Ishikawa (cell line): ENCODE measurements around the gene FOXI1.

Experiments used
- CEBPB ChIP-seq: IDR thresholded peaks from 2 replicates; pipeline ENCODE4 v1.6.1; 2012
- CREB1 ChIP-seq: IDR thresholded peaks from 2 replicates; pipeline ENCODE4 v1.6.1; 2012; ENCODE audit warnings: low read depth
- EGR1 ChIP-seq: IDR thresholded peaks from 2 replicates; pipeline ENCODE4 v1.6.1; 2012
- EP300 ChIP-seq: IDR thresholded peaks from 2 replicates; pipeline ENCODE4 v1.6.1; 2012; ENCODE audit warnings: borderline replicate concordance
- FOXM1 ChIP-seq: IDR thresholded peaks from 2 replicates; pipeline ENCODE4 v1.6.1; 2012; ENCODE audit warnings: low read depth, borderline replicate concordance
- NFIC ChIP-seq: IDR thresholded peaks from 2 replicates; pipeline ENCODE4 v1.6.1; 2012
- RAD21 ChIP-seq: IDR thresholded peaks from 2 replicates; pipeline ENCODE4 v1.6.1; 2012; ENCODE audit warnings: low read depth
- TAF1 ChIP-seq: IDR thresholded peaks from 2 replicates; pipeline ENCODE4 v1.6.1; 2012; ENCODE audit warnings: low read depth, mild to moderate bottlenecking
- TCF12 ChIP-seq: IDR thresholded peaks from 2 replicates; pipeline ENCODE4 v1.6.1; 2012; ENCODE audit warnings: low read depth
- TEAD4 ChIP-seq: IDR thresholded peaks from 2 replicates; pipeline ENCODE4 v1.6.1; 2012
- YY1 ChIP-seq: IDR thresholded peaks from 2 replicates; pipeline ENCODE4 v1.6.1; 2012; ENCODE audit warnings: low read depth
- ZBTB7A ChIP-seq: IDR thresholded peaks from 2 replicates; pipeline ENCODE4 v1.6.1; 2012; ENCODE audit warnings: low read depth
- TF ChIP-seq, protein P1 (sequence below): IDR thresholded peaks from 2 replicates; pipeline ENCODE4 v1.6.1; 2012
- TF ChIP-seq, protein P2 (sequence below): IDR thresholded peaks from 2 replicates; pipeline ENCODE4 v1.6.1; 2012; ENCODE audit warnings: low read depth, mild to moderate bottlenecking
- TF ChIP-seq, protein P3 (sequence below): IDR thresholded peaks from 2 replicates; pipeline ENCODE4 v1.6.1; 2012

Gene FOXI1

DNA sequence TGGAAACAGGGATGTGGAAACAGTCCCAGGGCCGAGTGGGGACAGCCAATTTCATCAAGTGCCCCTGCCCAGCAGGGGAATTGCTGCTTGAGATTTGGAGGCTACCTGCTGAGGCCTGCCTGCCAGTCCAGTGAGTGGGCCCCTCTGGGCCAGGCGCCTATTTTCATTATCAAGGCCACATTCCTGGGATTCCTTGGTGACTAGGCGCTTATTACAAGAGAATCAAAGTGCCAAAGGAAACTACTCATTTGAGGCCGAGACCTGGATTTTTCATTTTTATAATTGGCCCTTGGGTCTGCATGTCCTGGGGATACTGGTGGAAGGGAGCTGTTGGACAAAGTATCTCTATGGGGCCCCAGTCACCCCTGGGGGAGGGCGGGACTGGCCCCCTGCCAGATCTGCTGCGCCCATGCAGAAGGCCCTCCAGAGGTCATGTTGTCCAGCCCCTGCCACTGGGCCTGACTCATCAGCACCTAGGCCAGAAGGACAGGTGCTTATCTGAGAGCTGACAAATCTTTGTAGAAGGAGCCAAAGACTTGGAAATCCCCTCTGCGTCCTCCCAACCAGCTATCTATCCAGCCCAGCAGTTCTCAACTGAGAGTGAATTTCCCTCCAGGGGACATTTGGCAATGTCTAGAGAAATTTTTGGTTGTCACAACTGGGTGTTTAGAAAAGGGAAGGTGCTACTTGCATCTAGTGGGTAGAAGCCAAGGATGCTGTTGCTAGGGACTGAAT, 45.6 kb downstream of the FOXI1 start:
- TF ChIP-seq CEBPB (peak; percentile 81), CREB1 (peak; percentile 28; the same call in 1 of the 2 replicates), NFIC (peak; percentile 98), EP300 (peak; percentile 94), TEAD4 (peak; percentile 100), YY1 (no peak), ZBTB7A (peak; percentile 72), TAF1 (no peak; the same call in 1 of the 2 replicates), FOXM1 (peak; percentile 90), RAD21 (peak; percentile 26; the same call in 1 of the 2 replicates), TCF12 (peak; percentile 97), EGR1 (peak; percentile 39; the same call in 1 of the 2 replicates)
- TF ChIP-seq, protein P1, sequence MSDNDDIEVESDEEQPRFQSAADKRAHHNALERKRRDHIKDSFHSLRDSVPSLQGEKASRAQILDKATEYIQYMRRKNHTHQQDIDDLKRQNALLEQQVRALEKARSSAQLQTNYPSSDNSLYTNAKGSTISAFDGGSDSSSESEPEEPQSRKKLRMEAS = peak; percentile 40; the same call in 1 of the 2 replicates
- TF ChIP-seq, protein P2, sequence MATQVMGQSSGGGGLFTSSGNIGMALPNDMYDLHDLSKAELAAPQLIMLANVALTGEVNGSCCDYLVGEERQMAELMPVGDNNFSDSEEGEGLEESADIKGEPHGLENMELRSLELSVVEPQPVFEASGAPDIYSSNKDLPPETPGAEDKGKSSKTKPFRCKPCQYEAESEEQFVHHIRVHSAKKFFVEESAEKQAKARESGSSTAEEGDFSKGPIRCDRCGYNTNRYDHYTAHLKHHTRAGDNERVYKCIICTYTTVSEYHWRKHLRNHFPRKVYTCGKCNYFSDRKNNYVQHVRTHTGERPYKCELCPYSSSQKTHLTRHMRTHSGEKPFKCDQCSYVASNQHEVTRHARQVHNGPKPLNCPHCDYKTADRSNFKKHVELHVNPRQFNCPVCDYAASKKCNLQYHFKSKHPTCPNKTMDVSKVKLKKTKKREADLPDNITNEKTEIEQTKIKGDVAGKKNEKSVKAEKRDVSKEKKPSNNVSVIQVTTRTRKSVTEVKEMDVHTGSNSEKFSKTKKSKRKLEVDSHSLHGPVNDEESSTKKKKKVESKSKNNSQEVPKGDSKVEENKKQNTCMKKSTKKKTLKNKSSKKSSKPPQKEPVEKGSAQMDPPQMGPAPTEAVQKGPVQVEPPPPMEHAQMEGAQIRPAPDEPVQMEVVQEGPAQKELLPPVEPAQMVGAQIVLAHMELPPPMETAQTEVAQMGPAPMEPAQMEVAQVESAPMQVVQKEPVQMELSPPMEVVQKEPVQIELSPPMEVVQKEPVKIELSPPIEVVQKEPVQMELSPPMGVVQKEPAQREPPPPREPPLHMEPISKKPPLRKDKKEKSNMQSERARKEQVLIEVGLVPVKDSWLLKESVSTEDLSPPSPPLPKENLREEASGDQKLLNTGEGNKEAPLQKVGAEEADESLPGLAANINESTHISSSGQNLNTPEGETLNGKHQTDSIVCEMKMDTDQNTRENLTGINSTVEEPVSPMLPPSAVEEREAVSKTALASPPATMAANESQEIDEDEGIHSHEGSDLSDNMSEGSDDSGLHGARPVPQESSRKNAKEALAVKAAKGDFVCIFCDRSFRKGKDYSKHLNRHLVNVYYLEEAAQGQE = no peak
- TF ChIP-seq, protein P3, sequence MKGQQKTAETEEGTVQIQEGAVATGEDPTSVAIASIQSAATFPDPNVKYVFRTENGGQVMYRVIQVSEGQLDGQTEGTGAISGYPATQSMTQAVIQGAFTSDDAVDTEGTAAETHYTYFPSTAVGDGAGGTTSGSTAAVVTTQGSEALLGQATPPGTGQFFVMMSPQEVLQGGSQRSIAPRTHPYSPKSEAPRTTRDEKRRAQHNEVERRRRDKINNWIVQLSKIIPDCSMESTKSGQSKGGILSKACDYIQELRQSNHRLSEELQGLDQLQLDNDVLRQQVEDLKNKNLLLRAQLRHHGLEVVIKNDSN = 0 out of 2 replicates have a peak, but pooled peaks have one; percentile 7

DNA sequence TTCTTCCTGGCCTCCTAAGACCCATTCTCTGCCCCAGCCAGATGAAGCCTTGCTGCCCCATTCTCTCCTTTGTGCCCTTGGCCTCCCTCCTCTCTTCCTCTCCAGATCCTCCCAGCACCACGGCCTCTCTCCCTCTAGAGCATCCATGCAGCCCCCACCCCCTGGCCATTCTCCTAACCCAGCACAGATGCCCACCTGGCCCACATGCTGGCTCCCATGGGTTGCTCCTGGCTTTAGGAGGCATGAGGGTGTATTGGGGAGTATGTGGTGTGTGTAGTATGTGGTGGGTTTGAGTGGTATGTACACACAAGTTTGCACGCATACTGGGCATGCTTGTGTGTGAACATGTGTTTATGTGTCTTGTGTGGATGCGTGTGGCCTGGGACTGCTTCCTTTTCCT, 47.1 kb downstream of the FOXI1 start:
- TF ChIP-seq RAD21 = no peak
- no peak for TF ChIP-seq TCF12
- TF ChIP-seq EP300 = no peak
- no peak for TF ChIP-seq YY1
- TF ChIP-seq, protein P3 = no peak

DNA sequence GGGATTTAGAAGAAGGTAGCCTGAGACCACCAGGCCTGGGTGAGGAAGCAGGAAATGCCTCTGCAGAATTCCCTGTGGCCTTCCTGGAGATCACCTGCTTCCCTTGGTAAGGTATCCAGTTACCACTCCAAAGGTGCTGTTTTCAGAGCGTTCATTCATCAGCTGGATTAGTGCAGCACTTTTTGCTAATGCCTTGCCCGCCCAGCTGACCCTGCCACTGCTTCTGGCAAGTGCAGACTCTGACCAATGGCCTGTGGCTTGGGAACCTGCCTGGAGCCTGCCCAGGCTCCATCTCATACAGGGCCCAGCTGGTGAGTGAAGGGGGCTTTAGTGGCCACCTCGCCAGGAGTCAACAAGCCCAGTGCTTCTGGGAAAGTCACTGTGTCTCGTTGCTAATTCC, 48.6 kb downstream of the FOXI1 start:
- TF ChIP-seq EP300 (0 out of 2 replicates have a peak, but pooled peaks have one; percentile 36), CEBPB (no peak), ZBTB7A (no peak), RAD21 (no peak), FOXM1 (no peak), NFIC (0 out of 2 replicates have a peak, but pooled peaks have one; percentile 10), EGR1 (no peak), CREB1 (no peak), YY1 (no peak), TEAD4 (no peak), TAF1 (no peak), TCF12 (peak; percentile 71)
- TF ChIP-seq, protein P2 = no peak
- TF ChIP-seq, protein P1 = no peak
- TF ChIP-seq, protein P3 = peak; percentile 9; the same call in 1 of the 2 replicates

DNA sequence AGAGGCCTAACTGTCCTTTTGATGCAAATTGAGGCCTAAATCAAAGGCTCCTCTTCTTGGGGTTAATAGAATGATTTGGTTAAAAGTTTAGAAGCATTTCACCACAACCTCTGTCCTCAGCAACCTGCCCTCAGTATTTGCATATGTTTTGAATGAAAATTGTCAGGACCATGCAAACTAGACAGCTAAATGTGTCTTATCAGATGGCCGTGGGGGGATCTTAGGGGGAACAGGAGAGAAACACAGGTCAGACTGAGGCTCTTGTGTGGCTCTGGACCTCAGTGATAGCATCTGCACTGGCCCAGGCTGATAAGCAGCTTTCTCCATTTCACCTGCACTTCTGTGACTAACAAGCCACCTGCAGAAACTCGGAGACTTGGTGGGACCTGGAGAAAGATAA, 49.0 kb downstream of the FOXI1 start:
- TF ChIP-seq YY1 (no peak), ZBTB7A (no peak), EGR1 (no peak), NFIC (no peak), CEBPB (no peak), TEAD4 (no peak), TCF12 (no peak), EP300 (no peak), FOXM1 (no peak), CREB1 (no peak), TAF1 (no peak), RAD21 (no peak)
- TF ChIP-seq, protein P3 = no peak
- TF ChIP-seq, protein P1 = no peak
- TF ChIP-seq, protein P2 = no peak
